Tibial artery (tissue), 4 donors: ENCODE results near the gene SCPEP1.

ENCODE experiments used
- DNase-seq, 2 donors: peaks; one replicate each; pipeline ENCODE4 v3.0.0-alpha.2; 2019
- H3K27ac ChIP-seq, 2 donors: fragments of 200-600 bp; sonication (generic) in 1 of 2; 1 replicate in 1 of 2; 2 replicates in 1 of 2; pipeline ENCODE4 v1.5.1; 2018 to 2019; ENCODE audit warnings: mild to moderate bottlenecking in 1 of 2
- H3K27me3 ChIP-seq, 2 donors: fragments of 200-600 bp; sonication (generic) in 1 of 2; one replicate each; pipeline versions ENCODE4 v1.5.1 to v1.6.0; 2016 to 2019
- H3K36me3 ChIP-seq, 3 donors: fragments of 200-600 bp; sonication (generic) in 2 of 3; one replicate each; pipeline ENCODE4 v1.5.1; 2016 to 2019; ENCODE audit warnings: mild to moderate bottlenecking in 2 of 3
- H3K4me1 ChIP-seq, 4 donors: fragments of 200-600 bp; sonication (generic) in 2 of 4; 1 replicate in 3 of 4; 2 replicates in 1 of 4; pipeline ENCODE4 v1.5.1; 2016 to 2019
- H3K4me3 ChIP-seq, 2 donors: fragments of 200-600 bp; sonication (generic) in 1 of 2; 1 replicate in 1 of 2; 2 replicates in 1 of 2; pipeline ENCODE4 v1.5.1; 2018 to 2019; ENCODE audit warnings: mild to moderate bottlenecking in 2 of 2
- H3K9me3 ChIP-seq, 3 donors: fragments of 200-600 bp; sonication (generic) in 1 of 3; one replicate each; pipeline ENCODE4 v1.5.1; 2016 to 2019
- CTCF ChIP-seq, 2 experiments: fragments of 200-600 bp in 1 of 2; fragments of 450-650 bp in 1 of 2; IDR thresholded peaks; one replicate each; pipeline ENCODE4 v1.5.1; 2017 to 2019; ENCODE audit warnings: antibody characterized with exemption in 2 of 2, mild to moderate bottlenecking in 1 of 2, moderate library complexity in 1 of 2
- intact Hi-C: fragments of 100-400 bp; cut with DNase I; formaldehyde crosslinking; loops from one replicate; pipeline ENCODE4 v1.15.0; 2023; ENCODE audit warnings: low total_unique reads

Gene SCPEP1

GRCh38 chr17:57044976-57045867 is 67.3 kb downstream of the SCPEP1 start:
- Histone ChIP-seq H3K36me3 (no peaks in the 10 kb centered on the region), H3K9me3 (no peaks in the 10 kb centered on the region), H3K4me1 (peaks cover 4 to 15% (median 10%) of the 10 kb centered on the region in 4 donors), H3K27me3 (peaks cover 0 to 4% of the 10 kb centered on the region in 2 donors), H3K4me3 (peak overlapping the region; percentile 41 to 58), H3K27ac (peak overlapping the region; percentile 60 to 61)
- peak in 1 of 2 donors; percentile 63 for DNase-seq
- no peak for TF ChIP-seq CTCF (IDR thresholded peaks at IDR 0.05)
- intact Hi-C loops: loop anchor here (5.0 kb wide), 1 partner anchor 37 kb away; no protein-coding TSS in a partner anchor

DNA sequence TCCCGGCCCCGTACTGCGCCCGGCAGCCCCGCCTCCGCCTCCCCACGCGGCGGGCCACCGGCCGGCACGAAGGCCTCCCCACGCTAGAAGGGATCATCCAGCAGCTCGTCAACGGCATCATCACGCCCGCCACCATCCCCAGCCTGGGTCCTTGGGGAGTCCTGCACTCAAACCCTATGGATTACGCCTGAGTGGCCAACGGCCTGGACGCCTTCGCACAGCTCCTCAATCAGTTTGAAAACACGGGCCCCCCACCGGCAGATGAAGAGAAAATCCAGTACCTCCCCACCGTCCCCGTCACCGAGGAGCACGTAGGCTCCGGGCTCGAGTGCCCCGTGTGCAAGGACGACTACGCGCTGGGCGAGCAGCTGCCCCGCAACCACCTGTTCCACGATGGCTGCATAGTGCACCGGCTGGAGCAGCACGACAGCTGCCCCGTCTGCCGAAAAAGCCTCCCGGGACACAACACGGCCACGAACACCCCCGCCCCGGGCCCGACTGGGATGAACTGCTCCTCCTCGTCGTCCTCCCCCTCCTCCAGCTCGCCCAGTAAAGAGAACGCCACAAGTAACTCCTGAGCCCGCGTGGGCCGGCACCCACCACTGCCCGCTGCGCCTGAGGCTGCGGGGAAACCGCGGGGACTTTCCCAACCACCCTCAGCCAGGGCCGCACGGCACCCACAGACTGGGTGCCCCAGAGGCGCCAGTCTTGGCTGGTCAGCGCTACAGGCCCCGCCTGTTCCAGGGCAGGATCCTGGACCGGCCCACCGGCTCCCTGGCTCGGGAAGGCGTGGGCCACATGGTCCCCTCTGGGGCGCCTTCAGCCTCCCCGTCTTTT is 68.2 kb downstream of the SCPEP1 start:
- TF ChIP-seq CTCF (IDR thresholded peaks at IDR 0.05): no peak
- DNase-seq: peak in 1 of 2 donors; percentile 69
- Histone ChIP-seq H3K9me3 (no peaks in the 10 kb centered on the region), H3K27me3 (peaks cover 0 to 4% of the 10 kb centered on the region in 2 donors), H3K4me1 (peaks cover 4 to 15% (median 10%) of the 10 kb centered on the region in 4 donors), H3K27ac (peak overlapping the region; percentile 60 to 61), H3K4me3 (peak overlapping the region; percentile 41 to 58), H3K36me3 (no peaks in the 10 kb centered on the region)
- intact Hi-C loops: loop anchor here (5.0 kb wide), 1 partner anchor 36 kb away; no protein-coding TSS in a partner anchor

DNA sequence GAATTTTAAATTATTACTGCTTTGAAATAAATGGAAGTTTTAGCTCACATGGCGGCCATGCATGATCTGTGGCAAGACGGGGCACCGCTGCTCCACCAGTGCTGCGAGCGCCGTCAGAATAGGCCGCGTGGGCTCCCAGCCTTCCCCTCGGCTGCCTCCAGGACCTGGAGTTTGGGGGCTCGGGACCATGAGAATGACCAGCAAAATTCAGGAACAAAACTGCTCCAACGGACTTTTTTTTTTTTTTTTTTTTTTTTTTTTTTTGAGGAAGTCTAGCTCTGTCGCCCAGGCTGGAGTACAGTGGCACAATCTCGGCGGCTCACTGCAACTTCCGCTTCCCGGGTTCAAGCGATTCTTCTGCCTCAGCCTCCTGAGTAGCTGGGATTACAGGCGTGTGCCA is 68.8 kb downstream of the SCPEP1 start:
- H3K4me3 ChIP-seq: peak overlapping the region; percentile 41 to 58

GRCh38 chr17:57048096-57048495 is 70.2 kb downstream of the SCPEP1 start:
- H3K36me3 ChIP-seq: no peaks in the 10 kb centered on the region
- H3K4me3 ChIP-seq: no peak overlapping the region
- no peak for DNase-seq
- H3K4me1 ChIP-seq: peaks cover 4 to 15% (median 10%) of the 10 kb centered on the region in 4 donors
- intact Hi-C loops: loop anchor here (5.0 kb wide), 1 partner anchor 34 kb away; no protein-coding TSS in a partner anchor
- no peak for TF ChIP-seq CTCF (IDR thresholded peaks at IDR 0.05)
- H3K27ac ChIP-seq: no peak overlapping the region
- H3K27me3 ChIP-seq: peaks cover 0 to 4% of the 10 kb centered on the region in 2 donors
- no peaks in the 10 kb centered on the region for H3K9me3 ChIP-seq

More for the DNA sequence above, 68.8 kb downstream of the SCPEP1 start:
- peaks cover 0 to 4% of the 10 kb centered on the region in 2 donors for H3K27me3 ChIP-seq
- peaks cover 4 to 15% (median 10%) of the 10 kb centered on the region in 4 donors for H3K4me1 ChIP-seq
- no peak for TF ChIP-seq CTCF (IDR thresholded peaks at IDR 0.05)
- intact Hi-C loops: loop anchor here (5.0 kb wide), 1 partner anchor 36 kb away; no protein-coding TSS in a partner anchor
- peak in 1 of 2 donors; percentile 57 for DNase-seq
- H3K9me3 ChIP-seq: no peaks in the 10 kb centered on the region
- H3K36me3 ChIP-seq: no peaks in the 10 kb centered on the region
- peak overlapping the region; percentile 60 to 61 for H3K27ac ChIP-seq

GRCh38 chr17:57050306-57050705 is 72.4 kb downstream of the SCPEP1 start:
- Histone ChIP-seq H3K4me1 (peaks cover under 1 to 13% (median 11%) of the 10 kb centered on the region in 4 donors), H3K9me3 (no peaks in the 10 kb centered on the region), H3K27me3 (no peaks in the 10 kb centered on the region), H3K36me3 (no peaks in the 10 kb centered on the region), H3K4me3 (no peak overlapping the region), H3K27ac (no peak overlapping the region)
- DNase-seq: no peak
- no peak for TF ChIP-seq CTCF (IDR thresholded peaks at IDR 0.05)
- intact Hi-C loops: no loop called here
